Activated naive CD4-positive, alpha-beta T cell treated with anti-CD3 and anti-CD28 coated beads, Interleukin-2, amount 50 U/mL, for 72 hours (primary cell): ENCODE data around the gene EME2. TPM values are rescaled to one million over a fixed set of nuclear protein-coding genes. Genes with fewer than 3 reads are reported as not detected.

Source experiments
- ATAC-seq, 2 donors: fragments of 150-1000 bp; cut with Tn5 transposase; 2 replicates each; pipeline ENCODE4 v1.10.0; 2021; ENCODE audit warnings: mild to moderate bottlenecking in 2 of 2, moderate library complexity in 2 of 2
- DNase-seq, 2 donors: peaks; one replicate each; pipeline ENCODE4 v3.0.0; 2021 to 2022; ENCODE audit warnings: low spot score in 2 of 2
- H3K27ac Mint-ChIP-seq, 2 donors: one replicate each; pipeline ENCODE4 v1.8.0; 2022; ENCODE audit warnings: mild to moderate bottlenecking in 2 of 2, mixed read lengths in 2 of 2
- H3K36me3 Mint-ChIP-seq, 2 donors: one replicate each; pipeline ENCODE4 v1.8.0; 2022; ENCODE audit warnings: mixed read lengths in 2 of 2
- H3K9me3 Mint-ChIP-seq, 2 donors: one replicate each; pipeline ENCODE4 v1.8.0; 2022; ENCODE audit warnings: mixed read lengths in 2 of 2
- total RNA-seq, 2 donors: library from RNA; stranded (reverse); gene quantifications; one replicate each; pipeline ENCODE4 v1.2.3, GENCODE V29; 2022

EME2 gene
- total RNA-seq, 2 donors from 2014 or later = 21.9 to 24.0 TPM

- no peak for ATAC-seq
- Mint-ChIP-seq H3K36me3 (peaks cover 6% of the 10 kb centered on the region in 2 donors), H3K9me3 (no peaks in the 10 kb centered on the region), H3K27ac (no peak overlapping the region)
- DNase-seq = no peak
Observed at GRCh38 chr16:1779741-1780676, 7.4 kb downstream of the EME2 start.

GRCh38 chr16:1780677-1781072, 8.1 kb downstream of the EME2 start:
- Mint-ChIP-seq H3K27ac (peak overlapping the region in 1 of 2 donors; percentile 82), H3K36me3 (peaks cover 6% of the 10 kb centered on the region in 2 donors), H3K9me3 (no peaks in the 10 kb centered on the region)
- no peak for DNase-seq
- no peak for ATAC-seq

- H3K9me3 Mint-ChIP-seq = no peaks in the 10 kb centered on the region
- H3K27ac Mint-ChIP-seq = peak overlapping the region; percentile 82 to 91
- H3K36me3 Mint-ChIP-seq = peaks cover 6% of the 10 kb centered on the region in 2 donors
- DNase-seq (no peak), ATAC-seq (no peak)
Observed at GRCh38 chr16:1781254-1781653, 8.6 kb downstream of the EME2 start.

GRCh38 chr16:1781758-1782407, 9.3 kb downstream of the EME2 start:
- Mint-ChIP-seq H3K9me3 (no peaks in the 10 kb centered on the region), H3K36me3 (peaks cover 6% of the 10 kb centered on the region in 2 donors), H3K27ac (peak overlapping the region; percentile 82 to 91)
- no peak for ATAC-seq
- DNase-seq = peak in 1 of 2 donors; percentile 42

GRCh38 chr16:1782408-1783264, 10.0 kb downstream of the EME2 start, which contains the start of the genes NUBP2 and SPSB3:
Gene NUBP2, plus strand, starts transcription at chr16:1782960. Its CDS starts 61 bp downstream, at chr16:1783021.
Gene SPSB3, minus strand, starts transcription at chr16:1782571. Its CDS starts 1,088 bp downstream, at chr16:1781483.
- H3K9me3 Mint-ChIP-seq = no peaks in the 10 kb centered on the region
- ATAC-seq = peak; percentile 91 to 93
- peak within 1 kb of the TSS; percentile 82 to 94 for H3K27ac Mint-ChIP-seq
- peaks cover 6% of the 10 kb centered on the region in 2 donors for H3K36me3 Mint-ChIP-seq
- DNase-seq = peak; percentile 94 to 100

GRCh38 chr16:1784977-1785845, 12.6 kb downstream of the EME2 start:
- H3K36me3 Mint-ChIP-seq = peaks cover 6% of the 10 kb centered on the region in 2 donors
- no peak overlapping the region for H3K27ac Mint-ChIP-seq
- no peak for ATAC-seq
- no peak for DNase-seq
- H3K9me3 Mint-ChIP-seq = no peaks in the 10 kb centered on the region

- no peaks in the 10 kb centered on the region for H3K9me3 Mint-ChIP-seq
- H3K36me3 Mint-ChIP-seq = peaks cover 6% of the 10 kb centered on the region in 2 donors
- DNase-seq (no peak), ATAC-seq (no peak)
- no peak overlapping the region for H3K27ac Mint-ChIP-seq
Observed at GRCh38 chr16:1785846-1786170, 13.2 kb downstream of the EME2 start.

GRCh38 chr16:1786242-1787055, 13.8 kb downstream of the EME2 start:
- H3K9me3 Mint-ChIP-seq = no peaks in the 10 kb centered on the region
- DNase-seq = peak in 1 of 2 donors; percentile 3
- H3K27ac Mint-ChIP-seq = no peak overlapping the region
- H3K36me3 Mint-ChIP-seq = peaks cover 6% of the 10 kb centered on the region in 2 donors
- ATAC-seq = no peak

- Mint-ChIP-seq H3K9me3 (no peaks in the 10 kb centered on the region), H3K36me3 (peaks cover 6% of the 10 kb centered on the region in 2 donors)
Observed at GRCh38 chr16:1787056-1787321, 14.4 kb downstream of the EME2 start.

GRCh38 chr16:1787322-1788094, 14.9 kb downstream of the EME2 start:
- DNase-seq (peak in 1 of 2 donors; percentile 2), ATAC-seq (no peak)
- Mint-ChIP-seq H3K9me3 (no peaks in the 10 kb centered on the region), H3K27ac (no peak overlapping the region), H3K36me3 (peaks cover 6% of the 10 kb centered on the region in 2 donors)

More at GRCh38 chr16:1787056-1787321, 14.4 kb downstream of the EME2 start:
- no peak overlapping the region for H3K27ac Mint-ChIP-seq
- DNase-seq = no peak
- no peak for ATAC-seq

- Mint-ChIP-seq H3K27ac (no peak overlapping the region), H3K36me3 (peaks cover 4% of the 10 kb centered on the region in 2 donors), H3K9me3 (no peaks in the 10 kb centered on the region)
- DNase-seq (no peak), ATAC-seq (no peak)
Observed at GRCh38 chr16:1788095-1788707, 15.6 kb downstream of the EME2 start.

- DNase-seq (no peak), ATAC-seq (no peak)
- Mint-ChIP-seq H3K27ac (peak overlapping the region in 1 of 2 donors; percentile 4), H3K9me3 (no peaks in the 10 kb centered on the region), H3K36me3 (no peaks in the 10 kb centered on the region)
Observed at GRCh38 chr16:1788708-1789100, 16.1 kb downstream of the EME2 start.

GRCh38 chr16:1789643-1790045, 17.0 kb downstream of the EME2 start:
- no peak for DNase-seq
- Mint-ChIP-seq H3K27ac (no peak overlapping the region), H3K9me3 (no peaks in the 10 kb centered on the region), H3K36me3 (no peaks in the 10 kb centered on the region)
- ATAC-seq = no peak

GRCh38 chr16:1790261-1790610, 17.6 kb downstream of the EME2 start:
- H3K27ac Mint-ChIP-seq = no peak overlapping the region
- no peak for DNase-seq
- no peaks in the 10 kb centered on the region for H3K36me3 Mint-ChIP-seq
- no peaks in the 10 kb centered on the region for H3K9me3 Mint-ChIP-seq
- no peak for ATAC-seq
